Measurements from ENCODE around the gene ZNF276. TPM values are rescaled to one million over a fixed set of nuclear protein-coding genes. Genes with fewer than 3 reads are reported as not detected.
A peak's percentile ranks its signal among the peaks of the same experiment; 100 is the strongest.

ZNF276 gene
- total RNA-seq, 1 experiment from 2014 or later = 30.6 TPM

DNA sequence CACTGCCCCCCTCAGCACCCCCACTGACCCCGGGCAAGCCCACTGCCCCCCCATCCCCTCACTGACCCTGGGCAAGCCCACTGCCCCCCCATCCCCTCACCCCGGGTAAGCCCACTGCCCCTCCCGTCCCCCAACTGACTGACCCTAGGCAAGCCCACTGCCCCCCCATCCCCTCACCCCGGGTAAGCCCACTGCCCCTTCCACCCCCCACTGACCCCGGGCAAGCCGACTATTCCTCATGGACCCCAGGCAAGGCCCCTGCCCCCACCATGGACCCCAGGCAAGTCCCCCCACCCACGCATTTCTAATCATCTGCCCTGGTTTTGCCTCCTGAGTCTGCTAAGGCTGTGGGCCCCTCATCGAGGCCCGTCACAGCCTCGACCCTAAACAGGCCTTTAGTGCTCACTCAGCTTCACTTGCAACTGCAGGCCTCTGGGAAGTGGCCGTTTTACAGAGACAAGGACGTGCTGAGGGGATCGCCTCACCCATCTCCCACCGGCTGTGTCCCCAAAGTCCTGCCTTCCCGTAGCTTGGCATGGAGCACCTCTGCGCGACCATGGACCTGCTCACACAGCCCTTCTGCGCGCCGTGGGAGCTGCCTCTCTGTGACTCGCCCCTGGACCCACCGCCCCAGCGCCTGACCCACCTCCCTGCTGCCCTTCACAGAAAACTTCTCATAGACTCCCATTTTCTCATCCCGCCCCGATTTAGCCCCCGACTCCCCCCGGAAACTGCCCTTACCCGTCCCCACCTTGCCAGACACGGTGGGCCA is 4.2 kb upstream of the ZNF276 start:
- H3K9me3 Mint-ChIP-seq (ENCODE audit: low read depth, unreplicated experiment) = no peaks in the 10 kb centered on the region
- peaks cover 31% of the 10 kb centered on the region for H3K4me1 Mint-ChIP-seq (ENCODE audit: low read depth, unreplicated experiment)
- no peaks in the 10 kb centered on the region for H3K27me3 Mint-ChIP-seq (ENCODE audit: unreplicated experiment)

GRCh38 chr16:89717688-89718505 is 3.4 kb upstream of the ZNF276 start:
- BruUV-seq (replicated peaks) = no TSS peak
- intact Hi-C loops (cut with micrococcal nuclease; ENCODE audit: unreplicated experiment) = no loop called here
- peaks cover 91% of the 10 kb centered on the region for H3K36me3 Mint-ChIP-seq (ENCODE audit: insufficient read depth, unreplicated experiment)
- H3K27me3 Mint-ChIP-seq (ENCODE audit: unreplicated experiment) = no peaks in the 10 kb centered on the region
- peak overlapping the region; percentile 81 for H3K4me3 Mint-ChIP-seq (ENCODE audit: low read depth, unreplicated experiment)
- TF ChIP-seq, protein P1, sequence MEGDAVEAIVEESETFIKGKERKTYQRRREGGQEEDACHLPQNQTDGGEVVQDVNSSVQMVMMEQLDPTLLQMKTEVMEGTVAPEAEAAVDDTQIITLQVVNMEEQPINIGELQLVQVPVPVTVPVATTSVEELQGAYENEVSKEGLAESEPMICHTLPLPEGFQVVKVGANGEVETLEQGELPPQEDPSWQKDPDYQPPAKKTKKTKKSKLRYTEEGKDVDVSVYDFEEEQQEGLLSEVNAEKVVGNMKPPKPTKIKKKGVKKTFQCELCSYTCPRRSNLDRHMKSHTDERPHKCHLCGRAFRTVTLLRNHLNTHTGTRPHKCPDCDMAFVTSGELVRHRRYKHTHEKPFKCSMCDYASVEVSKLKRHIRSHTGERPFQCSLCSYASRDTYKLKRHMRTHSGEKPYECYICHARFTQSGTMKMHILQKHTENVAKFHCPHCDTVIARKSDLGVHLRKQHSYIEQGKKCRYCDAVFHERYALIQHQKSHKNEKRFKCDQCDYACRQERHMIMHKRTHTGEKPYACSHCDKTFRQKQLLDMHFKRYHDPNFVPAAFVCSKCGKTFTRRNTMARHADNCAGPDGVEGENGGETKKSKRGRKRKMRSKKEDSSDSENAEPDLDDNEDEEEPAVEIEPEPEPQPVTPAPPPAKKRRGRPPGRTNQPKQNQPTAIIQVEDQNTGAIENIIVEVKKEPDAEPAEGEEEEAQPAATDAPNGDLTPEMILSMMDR (IDR thresholded peaks at IDR 0.05; ENCODE audit: unreplicated experiment) = no peak
- CTCF ChIA-PET = interaction anchor here (1.2 kb wide), 1 partner anchor 12 kb away, joined by 4 read pairs; no protein-coding TSS in a partner anchor
- H3K9me3 Mint-ChIP-seq (ENCODE audit: low read depth, unreplicated experiment) = no peaks in the 10 kb centered on the region
- no peak for DNase-seq
- H3K27ac Mint-ChIP-seq (ENCODE audit: unreplicated experiment) = peak overlapping the region; percentile 68
- H3K4me1 Mint-ChIP-seq (ENCODE audit: low read depth, unreplicated experiment) = peaks cover 37% of the 10 kb centered on the region

More for the DNA sequence above, 4.2 kb upstream of the ZNF276 start:
- H3K36me3 Mint-ChIP-seq (ENCODE audit: insufficient read depth, unreplicated experiment) = peaks cover 91% of the 10 kb centered on the region
- BruUV-seq (replicated peaks) = no TSS peak
- TF ChIP-seq, protein P1 (IDR thresholded peaks at IDR 0.05; ENCODE audit: unreplicated experiment) = no peak
- no peak for DNase-seq
- H3K4me3 Mint-ChIP-seq (ENCODE audit: low read depth, unreplicated experiment) = peak overlapping the region; percentile 81
- CTCF ChIA-PET = interaction anchor here (1.2 kb wide), 1 partner anchor 11 kb away, joined by 4 read pairs; no protein-coding TSS in a partner anchor
- H3K27ac Mint-ChIP-seq (ENCODE audit: unreplicated experiment) = peak overlapping the region; percentile 68
- intact Hi-C loops (cut with micrococcal nuclease; ENCODE audit: unreplicated experiment) = no loop called here

DNA sequence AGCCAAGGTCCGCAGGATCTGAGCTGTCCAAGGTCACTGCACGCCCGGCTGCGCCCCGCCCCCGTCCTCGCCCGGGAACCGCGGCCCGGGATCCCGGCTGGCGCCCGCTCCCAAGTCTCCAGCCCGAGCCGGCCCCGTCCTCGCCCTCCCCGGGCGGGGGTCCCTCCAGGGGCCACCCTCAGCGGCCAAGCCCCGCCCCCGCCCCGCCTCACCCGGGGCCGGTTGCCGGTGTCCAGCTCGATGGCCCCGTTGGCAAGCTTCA is 855 bp upstream of the ZNF276 start:
- TF ChIP-seq, protein P1 (IDR thresholded peaks at IDR 0.05; ENCODE audit: unreplicated experiment) = no peak
- peak overlapping the region; percentile 81 for H3K4me3 Mint-ChIP-seq (ENCODE audit: low read depth, unreplicated experiment)
- H3K4me1 Mint-ChIP-seq (ENCODE audit: low read depth, unreplicated experiment) = peaks cover 47% of the 10 kb centered on the region
- no TSS peak for BruUV-seq (replicated peaks)
- H3K27ac Mint-ChIP-seq (ENCODE audit: unreplicated experiment) = peak overlapping the region; percentile 68
- intact Hi-C loops (cut with micrococcal nuclease; ENCODE audit: unreplicated experiment) = no loop called here
- CTCF ChIA-PET = interaction anchor here (0.8 kb wide), 1 partner anchor 20 kb away, joined by 4 read pairs; no protein-coding TSS in a partner anchor
- peaks cover 91% of the 10 kb centered on the region for H3K36me3 Mint-ChIP-seq (ENCODE audit: insufficient read depth, unreplicated experiment)
- peak; percentile 65 for DNase-seq
- H3K27me3 Mint-ChIP-seq (ENCODE audit: unreplicated experiment) = no peaks in the 10 kb centered on the region
- H3K9me3 Mint-ChIP-seq (ENCODE audit: low read depth, unreplicated experiment) = no peaks in the 10 kb centered on the region

DNA sequence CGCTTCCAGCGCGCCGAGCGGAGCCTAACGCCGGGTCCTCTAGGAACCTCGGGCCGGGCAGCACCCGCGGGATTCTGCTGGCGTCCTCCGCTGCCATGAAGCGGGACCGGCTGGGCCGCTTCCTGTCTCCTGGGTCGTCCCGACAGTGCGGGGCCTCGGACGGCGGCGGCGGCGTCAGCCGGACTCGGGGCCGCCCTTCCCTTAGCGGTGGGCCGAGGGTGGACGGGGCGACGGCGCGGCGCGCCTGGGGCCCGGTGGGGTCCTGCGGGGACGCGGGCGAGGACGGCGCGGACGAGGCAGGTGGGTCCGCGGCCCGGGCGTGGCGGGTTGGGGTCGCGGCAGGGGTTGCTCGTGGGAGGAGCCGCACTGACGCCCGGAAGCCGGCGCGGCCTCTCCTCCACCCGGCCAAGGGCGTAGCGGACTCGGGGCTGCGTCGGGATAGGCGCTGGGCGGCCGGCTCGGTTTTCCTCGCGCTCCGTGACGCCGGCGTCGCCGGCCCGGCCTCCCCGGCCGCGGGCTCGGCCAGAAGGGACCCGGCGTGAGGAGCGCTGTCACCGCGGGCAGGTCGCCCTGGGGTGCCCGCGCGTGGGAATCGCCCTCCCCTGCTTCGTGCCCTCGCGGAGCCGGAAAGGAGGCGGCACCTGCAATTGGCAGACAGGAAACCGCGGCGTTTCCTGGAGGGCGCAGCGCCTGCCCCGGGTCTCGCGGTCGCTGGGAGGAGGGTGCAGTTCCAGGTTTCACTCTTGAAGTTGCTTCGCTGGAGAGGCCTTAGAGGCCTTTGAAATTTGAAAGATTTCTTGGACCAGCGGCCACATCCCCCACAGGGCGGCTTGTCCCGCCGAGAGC is 432 bp downstream of the ZNF276 start:
- H3K4me1 Mint-ChIP-seq (ENCODE audit: low read depth, unreplicated experiment) = peaks cover 47% of the 10 kb centered on the region
- H3K36me3 Mint-ChIP-seq (ENCODE audit: insufficient read depth, unreplicated experiment) = peaks cover 83% of the 10 kb centered on the region
- H3K9me3 Mint-ChIP-seq (ENCODE audit: low read depth, unreplicated experiment) = no peaks in the 10 kb centered on the region
- DNase-seq = peak; percentile 66
- TF ChIP-seq, protein P1 (IDR thresholded peaks at IDR 0.05; ENCODE audit: unreplicated experiment) = no peak
- peak overlapping the region; percentile 81 for H3K4me3 Mint-ChIP-seq (ENCODE audit: low read depth, unreplicated experiment)
- CTCF ChIA-PET = interaction anchor here (1.3 kb wide), 1 partner anchor 16 kb away, joined by 4 read pairs; no protein-coding TSS in a partner anchor
- intact Hi-C loops (cut with micrococcal nuclease; ENCODE audit: unreplicated experiment) = no loop called here
- H3K27ac Mint-ChIP-seq (ENCODE audit: unreplicated experiment) = peak overlapping the region; percentile 81
- BruUV-seq (replicated peaks) = no TSS peak
- H3K27me3 Mint-ChIP-seq (ENCODE audit: unreplicated experiment) = no peaks in the 10 kb centered on the region

Data from Calu3 (cell line).